Duodenal mucosa (tissue), 2 donors: ENCODE measurements around the gene FAM171A2.

Experiments
- H3K27ac ChIP-seq: one replicate; pipeline ENCODE4 v1.7.0; 2013; ENCODE audit warnings: low read depth, low read length
- H3K27me3 ChIP-seq, 2 donors: one replicate each; pipeline ENCODE4 v1.7.0; 2013; ENCODE audit warnings: low read length in 2 of 2, control low read depth in 1 of 2; ENCODE audit not compliant: insufficient read depth in 2 of 2, control insufficient read depth in 1 of 2
- H3K36me3 ChIP-seq, 2 donors: one replicate each; pipeline ENCODE4 v1.7.0; 2013; ENCODE audit warnings: low read length in 2 of 2, control low read depth in 1 of 2; ENCODE audit not compliant: insufficient read depth in 2 of 2, control insufficient read depth in 1 of 2
- H3K4me1 ChIP-seq, 2 donors: one replicate each; pipeline ENCODE4 v1.7.0; 2013; ENCODE audit warnings: low read length in 2 of 2, control low read depth in 1 of 2; ENCODE audit not compliant: insufficient read depth in 2 of 2, control insufficient read depth in 1 of 2
- H3K4me3 ChIP-seq, 2 donors: one replicate each; pipeline ENCODE4 v1.7.0; 2013; ENCODE audit warnings: low read length in 2 of 2, low read depth in 1 of 2
- H3K9ac ChIP-seq, 2 donors: one replicate each; pipeline ENCODE4 v1.7.0; 2013; ENCODE audit warnings: low read length in 2 of 2, low read depth in 1 of 2
- H3K9me3 ChIP-seq, 2 donors: one replicate each; pipeline ENCODE4 v1.7.0; 2013; ENCODE audit warnings: low read length in 2 of 2, control low read depth in 1 of 2; ENCODE audit not compliant: control insufficient read depth in 1 of 2

Gene FAM171A2

DNA sequence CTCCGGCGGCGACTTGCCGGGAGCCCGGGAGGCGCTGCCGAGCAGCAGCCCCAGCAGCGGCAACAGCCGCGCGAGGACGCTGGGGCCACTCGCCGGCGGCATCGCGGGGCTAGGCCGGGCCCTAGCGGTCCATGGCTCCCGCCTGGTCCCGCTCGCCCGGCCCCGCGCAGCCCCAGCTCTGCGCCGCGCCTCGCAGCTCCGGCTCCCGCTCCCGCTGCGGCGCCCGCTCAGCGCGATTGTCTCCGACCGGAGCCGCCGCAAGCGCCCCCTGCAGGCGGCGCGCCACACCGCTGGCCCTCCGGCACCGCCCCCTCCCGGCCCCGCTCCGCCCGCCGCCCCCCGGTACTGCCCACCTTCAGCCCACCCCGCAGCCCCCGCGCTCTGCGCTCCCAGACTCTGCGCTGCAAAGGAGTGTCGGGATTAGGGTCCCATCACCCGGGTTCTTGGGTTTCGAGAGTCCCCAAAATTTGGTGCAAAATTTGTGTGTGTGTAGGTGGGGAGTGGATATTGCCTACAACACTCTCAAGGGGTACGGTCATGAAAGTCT is at the start of gene FAM171A2:
FAM171A2 (minus strand) TSS at position 241 of the 547 bp plus-strand sequence; CDS start at position 102, 139 bp downstream.
- H3K9ac ChIP-seq = no peak within 1 kb of the TSS
- peak within 1 kb of the TSS; percentile 47 to 55 for H3K4me3 ChIP-seq
- no peaks in the 10 kb centered on the region for H3K36me3 ChIP-seq
- no peaks in the 10 kb centered on the region for H3K4me1 ChIP-seq
- H3K27me3 ChIP-seq = peaks cover 13 to 28% of the 10 kb centered on the region in 2 donors
- no peaks in the 10 kb centered on the region for H3K9me3 ChIP-seq
- no peak within 1 kb of the TSS for H3K27ac ChIP-seq

- Histone ChIP-seq H3K4me3 (no peak overlapping the region), H3K4me1 (no peaks in the 10 kb centered on the region), H3K36me3 (peaks cover 3 to 9% of the 10 kb centered on the region in 2 donors), H3K27ac (no peak overlapping the region), H3K27me3 (no peaks in the 10 kb centered on the region), H3K9ac (no peak overlapping the region), H3K9me3 (no peaks in the 10 kb centered on the region)
These were observed 45.8 kb upstream of the FAM171A2 start for GRCh38 chr17:44409309-44410028.

DNA sequence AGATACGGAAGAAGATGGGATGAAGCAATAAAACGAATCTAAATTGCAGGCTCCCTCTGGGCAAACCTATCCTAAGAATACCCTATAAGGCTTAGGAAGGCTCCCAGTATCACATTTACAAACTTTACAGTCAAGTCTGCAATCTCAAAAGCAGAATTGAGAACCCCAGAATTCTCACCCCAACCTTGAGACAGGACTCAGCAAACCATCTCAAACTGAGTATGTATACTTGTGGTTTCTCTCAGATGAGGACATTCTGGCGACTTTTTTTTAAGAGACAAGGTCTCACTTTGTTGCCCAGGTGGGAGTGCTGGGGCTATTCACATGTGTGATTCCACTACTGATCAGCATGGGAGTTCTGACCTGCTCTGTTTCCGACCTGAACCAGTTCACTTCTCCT is 45.1 kb upstream of the FAM171A2 start:
- Histone ChIP-seq H3K36me3 (peaks cover 3 to 12% of the 10 kb centered on the region in 2 donors), H3K4me1 (no peaks in the 10 kb centered on the region), H3K4me3 (no peak overlapping the region), H3K9ac (no peak overlapping the region), H3K27ac (no peak overlapping the region), H3K9me3 (no peaks in the 10 kb centered on the region), H3K27me3 (no peaks in the 10 kb centered on the region)

GRCh38 chr17:44402564-44403172 is 39.0 kb upstream of the FAM171A2 start:
- Histone ChIP-seq H3K36me3 (peaks cover 40 to 50% of the 10 kb centered on the region in 2 donors), H3K4me3 (no peak overlapping the region), H3K27me3 (no peaks in the 10 kb centered on the region), H3K4me1 (no peaks in the 10 kb centered on the region), H3K27ac (no peak overlapping the region), H3K9me3 (no peaks in the 10 kb centered on the region), H3K9ac (no peak overlapping the region)

GRCh38 chr17:44400226-44400847 is 36.7 kb upstream of the FAM171A2 start:
- no peak overlapping the region for H3K27ac ChIP-seq
- no peak overlapping the region for H3K4me3 ChIP-seq
- no peaks in the 10 kb centered on the region for H3K4me1 ChIP-seq
- no peak overlapping the region for H3K9ac ChIP-seq
- H3K27me3 ChIP-seq = no peaks in the 10 kb centered on the region
- no peaks in the 10 kb centered on the region for H3K9me3 ChIP-seq
- peaks cover 41 to 59% of the 10 kb centered on the region in 2 donors for H3K36me3 ChIP-seq

DNA sequence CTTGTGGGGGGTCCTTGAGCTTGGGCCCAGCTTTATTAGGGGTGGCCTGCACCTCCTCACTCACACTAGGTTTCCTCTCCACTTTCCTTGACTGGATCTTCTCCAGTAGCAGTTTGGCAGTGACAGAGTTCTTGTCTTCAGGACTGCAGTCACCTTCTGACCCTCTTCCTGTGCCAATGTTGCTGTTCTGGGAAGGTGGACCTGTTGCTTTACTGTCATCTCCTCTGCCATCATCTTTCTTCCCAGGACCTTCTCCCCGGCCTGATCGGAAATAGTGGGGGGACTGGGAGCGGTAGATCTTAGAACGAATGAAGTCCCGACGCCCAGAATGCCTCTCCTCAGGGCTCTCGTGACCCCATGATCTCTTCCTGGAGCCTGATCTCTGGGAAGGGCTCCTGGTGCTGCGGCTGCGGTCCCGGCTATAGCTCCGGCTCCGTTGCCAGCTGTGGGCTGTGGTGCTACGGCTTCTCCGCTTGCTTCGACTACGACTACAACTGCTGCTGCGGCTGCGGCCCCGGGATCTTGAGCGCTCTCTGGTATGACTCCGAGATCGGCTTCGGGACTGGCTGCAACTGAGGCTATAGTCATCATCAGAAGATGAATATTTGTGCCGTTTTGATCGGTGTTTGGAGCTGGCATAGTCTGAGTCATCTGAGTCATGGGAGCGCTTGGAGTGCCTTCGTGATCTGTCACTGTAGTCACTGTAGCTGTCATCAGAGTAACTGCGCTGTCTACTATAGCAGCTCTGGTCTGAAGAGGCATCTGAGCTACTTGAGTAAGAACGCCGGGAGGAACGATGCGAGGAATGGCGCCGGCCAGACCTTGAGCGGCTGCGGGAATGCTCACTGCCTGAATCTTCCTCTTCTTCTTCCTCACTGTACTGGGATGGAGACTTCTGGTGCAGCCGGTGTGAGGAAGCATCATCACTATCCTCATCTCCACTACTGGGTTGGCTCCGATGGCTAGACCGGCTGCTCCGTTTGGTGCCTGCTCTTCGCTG is 35.3 kb upstream of the FAM171A2 start:
- no peak overlapping the region for H3K4me3 ChIP-seq
- no peak overlapping the region for H3K27ac ChIP-seq
- peaks cover 41 to 55% of the 10 kb centered on the region in 2 donors for H3K36me3 ChIP-seq

DNA sequence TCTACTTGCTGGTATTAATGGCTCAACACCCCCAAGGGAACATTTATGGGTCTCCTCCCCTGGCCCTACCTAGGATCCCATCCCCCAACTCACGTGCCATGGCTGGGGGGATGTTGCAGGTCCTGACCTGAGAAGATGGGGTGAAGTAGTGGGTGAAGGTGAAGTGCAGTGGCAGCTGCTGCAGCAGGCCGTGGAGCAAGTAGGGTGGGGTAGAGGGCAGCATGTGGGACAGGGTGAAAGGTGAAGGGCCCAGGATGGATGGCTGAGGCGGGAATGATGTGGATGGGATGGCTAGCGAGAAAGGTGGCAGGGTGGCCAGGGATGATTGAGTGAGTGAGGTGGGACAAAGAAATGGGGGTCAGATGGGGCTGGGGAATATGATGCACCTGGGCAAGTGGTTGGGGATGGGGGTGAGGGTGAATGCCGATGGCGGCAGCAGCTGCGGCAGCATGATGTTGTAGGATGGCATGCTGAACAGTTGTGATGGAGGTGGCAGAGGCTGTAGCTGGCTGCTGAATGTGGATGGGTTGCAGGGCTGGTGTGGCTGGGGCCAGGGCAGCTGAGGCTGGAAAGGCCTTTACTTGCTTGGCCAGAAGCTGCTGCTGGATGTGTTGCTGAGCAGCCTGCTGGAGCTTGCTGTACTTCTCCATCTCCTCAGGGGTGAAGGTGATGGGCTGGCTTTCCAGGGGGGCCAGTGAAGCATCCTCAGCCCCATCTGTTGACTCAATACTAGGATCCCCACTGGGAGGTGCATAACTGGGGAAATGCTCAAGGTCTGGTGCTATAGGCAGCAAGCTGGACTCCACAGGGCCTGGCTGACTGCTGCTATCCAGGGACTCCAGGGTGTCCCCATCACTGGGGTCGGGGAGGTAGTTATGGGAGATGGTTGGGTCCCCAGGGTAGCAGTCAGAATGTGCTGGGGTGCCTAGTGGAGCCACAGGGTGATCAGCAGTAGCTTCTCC is 34.1 kb upstream of the FAM171A2 start:
- no peaks in the 10 kb centered on the region for H3K27me3 ChIP-seq
- H3K4me3 ChIP-seq = no peak overlapping the region
- H3K9ac ChIP-seq = no peak overlapping the region
- peaks cover 41 to 49% of the 10 kb centered on the region in 2 donors for H3K36me3 ChIP-seq
- H3K9me3 ChIP-seq = no peaks in the 10 kb centered on the region
- H3K27ac ChIP-seq = no peak overlapping the region
- no peaks in the 10 kb centered on the region for H3K4me1 ChIP-seq

More for the DNA sequence above, 35.3 kb upstream of the FAM171A2 start:
- Histone ChIP-seq H3K27me3 (no peaks in the 10 kb centered on the region), H3K9me3 (no peaks in the 10 kb centered on the region), H3K4me1 (no peaks in the 10 kb centered on the region), H3K9ac (no peak overlapping the region)

DNA sequence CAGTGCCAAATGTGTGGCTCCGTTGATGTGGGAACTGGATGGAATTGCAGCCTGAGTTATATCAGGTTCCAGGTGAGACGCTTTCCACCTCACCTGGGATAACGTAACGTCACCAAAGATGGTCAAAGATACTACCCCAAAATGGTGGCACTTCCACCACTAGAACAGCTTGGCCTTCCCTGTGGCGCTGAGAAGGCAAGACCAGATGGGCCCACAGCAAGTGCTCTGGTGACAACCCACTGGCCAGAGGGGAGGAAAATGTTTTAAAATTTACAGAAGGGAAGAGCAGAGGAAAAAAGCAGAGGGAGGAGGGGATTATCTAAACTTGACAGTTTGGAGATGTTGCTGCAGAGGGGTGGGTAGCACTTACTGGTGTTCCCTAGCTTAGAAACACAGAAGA is 33.3 kb upstream of the FAM171A2 start:
- Histone ChIP-seq H3K36me3 (peaks cover 41 to 43% of the 10 kb centered on the region in 2 donors), H3K9me3 (no peaks in the 10 kb centered on the region), H3K9ac (no peak overlapping the region), H3K27ac (no peak overlapping the region), H3K4me1 (no peaks in the 10 kb centered on the region), H3K27me3 (no peaks in the 10 kb centered on the region), H3K4me3 (no peak overlapping the region)

- Histone ChIP-seq H3K4me3 (no peak overlapping the region), H3K36me3 (peaks cover 24 to 29% of the 10 kb centered on the region in 2 donors), H3K27ac (no peak overlapping the region), H3K9me3 (no peaks in the 10 kb centered on the region), H3K27me3 (no peaks in the 10 kb centered on the region), H3K9ac (no peak overlapping the region), H3K4me1 (no peaks in the 10 kb centered on the region)
These were observed 31.2 kb upstream of the FAM171A2 start for GRCh38 chr17:44394833-44395232.
